Measurements from ENCODE around the gene FOXP1. TPM values are rescaled to one million over a fixed set of nuclear protein-coding genes. Genes with fewer than 3 reads are reported as not detected.

Gene FOXP1
- total RNA-seq, 3 donors from 2014 or later: 61.9 to 267 (median 146) TPM

DNA sequence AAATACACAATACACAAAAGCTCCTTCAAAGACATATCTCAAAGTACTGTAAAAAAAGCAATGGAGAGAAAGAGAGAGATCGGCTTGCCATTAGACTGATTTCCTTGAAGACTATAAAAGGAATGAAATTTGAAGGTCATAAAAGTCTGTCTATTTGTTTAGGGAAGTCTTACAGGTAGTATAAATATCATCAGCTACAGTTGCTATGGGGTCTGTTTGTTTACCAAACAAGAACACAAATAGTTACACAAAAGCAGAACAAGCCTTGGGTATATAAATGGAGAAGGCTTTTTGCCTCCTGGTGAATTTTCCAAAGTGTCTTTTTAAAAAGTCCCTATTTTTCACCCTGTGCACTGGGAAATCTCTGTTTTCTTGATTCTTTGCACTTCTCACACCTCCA is 552.3 kb downstream of the FOXP1 start:
- Histone ChIP-seq H3K36me3 (no peaks in the 10 kb centered on the region), H3K27ac (peak overlapping the region in 1 of 2 donors; percentile 50), H3K9me3 (no peaks in the 10 kb centered on the region), H3K4me3 (no peak overlapping the region), H3K27me3 (no peaks in the 10 kb centered on the region), H3K4me1 (no peaks in the 10 kb centered on the region)
- intact Hi-C loops (cut with DNase I; ENCODE audit: low total_unique reads): no loop called here
- DNase-seq (ENCODE audit: low spot score in 2 of 2): no peak
- TF ChIP-seq, protein P1, sequence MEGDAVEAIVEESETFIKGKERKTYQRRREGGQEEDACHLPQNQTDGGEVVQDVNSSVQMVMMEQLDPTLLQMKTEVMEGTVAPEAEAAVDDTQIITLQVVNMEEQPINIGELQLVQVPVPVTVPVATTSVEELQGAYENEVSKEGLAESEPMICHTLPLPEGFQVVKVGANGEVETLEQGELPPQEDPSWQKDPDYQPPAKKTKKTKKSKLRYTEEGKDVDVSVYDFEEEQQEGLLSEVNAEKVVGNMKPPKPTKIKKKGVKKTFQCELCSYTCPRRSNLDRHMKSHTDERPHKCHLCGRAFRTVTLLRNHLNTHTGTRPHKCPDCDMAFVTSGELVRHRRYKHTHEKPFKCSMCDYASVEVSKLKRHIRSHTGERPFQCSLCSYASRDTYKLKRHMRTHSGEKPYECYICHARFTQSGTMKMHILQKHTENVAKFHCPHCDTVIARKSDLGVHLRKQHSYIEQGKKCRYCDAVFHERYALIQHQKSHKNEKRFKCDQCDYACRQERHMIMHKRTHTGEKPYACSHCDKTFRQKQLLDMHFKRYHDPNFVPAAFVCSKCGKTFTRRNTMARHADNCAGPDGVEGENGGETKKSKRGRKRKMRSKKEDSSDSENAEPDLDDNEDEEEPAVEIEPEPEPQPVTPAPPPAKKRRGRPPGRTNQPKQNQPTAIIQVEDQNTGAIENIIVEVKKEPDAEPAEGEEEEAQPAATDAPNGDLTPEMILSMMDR (IDR thresholded peaks at IDR 0.05): no peak
- TF ChIP-seq POLR2A (IDR thresholded peaks at IDR 0.05) (no peak), POLR2AphosphoS5 (IDR thresholded peaks at IDR 0.05) (no peak)

DNA sequence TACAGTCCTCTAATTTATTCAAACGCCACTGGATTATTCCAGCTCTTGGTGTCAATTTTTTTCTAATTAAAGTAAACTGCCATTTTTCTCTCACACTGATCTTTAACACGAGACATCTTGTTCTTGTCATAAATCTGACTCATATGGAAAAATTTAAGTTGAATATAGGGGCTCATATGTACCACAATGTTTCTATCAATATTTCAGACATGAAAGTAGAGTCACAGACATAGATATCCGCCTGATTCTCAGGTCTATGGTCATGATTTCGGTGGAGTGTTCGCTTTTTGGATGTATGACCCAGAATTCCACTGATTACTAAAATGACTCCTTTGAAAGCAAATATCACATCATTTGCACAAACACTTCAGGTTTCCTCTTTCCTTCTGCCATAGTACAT is 552.8 kb downstream of the FOXP1 start:
- intact Hi-C loops (cut with DNase I; ENCODE audit: low total_unique reads): no loop called here
- Histone ChIP-seq H3K9me3 (no peaks in the 10 kb centered on the region), H3K27ac (no peak overlapping the region), H3K4me3 (no peak overlapping the region), H3K27me3 (no peaks in the 10 kb centered on the region), H3K36me3 (no peaks in the 10 kb centered on the region), H3K4me1 (no peaks in the 10 kb centered on the region)
- no peak for DNase-seq (ENCODE audit: low spot score in 2 of 2)
- TF ChIP-seq, protein P1 (IDR thresholded peaks at IDR 0.05): no peak

DNA sequence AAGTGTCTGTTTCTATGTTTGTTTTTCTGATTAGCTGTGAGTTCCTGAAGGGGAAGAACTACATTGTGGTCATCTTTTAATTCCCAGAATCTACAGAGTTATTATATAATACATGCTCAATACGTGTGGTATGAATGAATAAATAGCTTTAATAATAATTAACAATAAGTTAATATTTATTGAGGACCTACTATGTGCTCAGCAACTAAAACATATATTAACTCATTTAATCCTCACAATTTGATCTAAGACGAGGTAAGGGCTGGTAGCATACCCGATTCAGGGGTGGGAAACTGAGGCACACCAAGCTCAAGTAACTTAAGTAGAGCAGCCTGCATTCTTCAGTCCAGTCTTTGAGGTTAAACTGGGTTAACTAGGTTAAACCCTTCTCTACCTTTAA is 553.8 kb downstream of the FOXP1 start:
- H3K4me3 ChIP-seq: no peak overlapping the region
- no peak overlapping the region for H3K27ac ChIP-seq
- TF ChIP-seq, protein P1 (IDR thresholded peaks at IDR 0.05): no peak
- no peak for TF ChIP-seq POLR2A (IDR thresholded peaks at IDR 0.05)
- TF ChIP-seq POLR2AphosphoS5 (IDR thresholded peaks at IDR 0.05): no peak
- intact Hi-C loops (cut with DNase I; ENCODE audit: low total_unique reads): no loop called here
- no peaks in the 10 kb centered on the region for H3K4me1 ChIP-seq
- no peaks in the 10 kb centered on the region for H3K27me3 ChIP-seq
- H3K9me3 ChIP-seq: no peaks in the 10 kb centered on the region
- no peak for DNase-seq (ENCODE audit: low spot score in 2 of 2)
- no peaks in the 10 kb centered on the region for H3K36me3 ChIP-seq

DNA sequence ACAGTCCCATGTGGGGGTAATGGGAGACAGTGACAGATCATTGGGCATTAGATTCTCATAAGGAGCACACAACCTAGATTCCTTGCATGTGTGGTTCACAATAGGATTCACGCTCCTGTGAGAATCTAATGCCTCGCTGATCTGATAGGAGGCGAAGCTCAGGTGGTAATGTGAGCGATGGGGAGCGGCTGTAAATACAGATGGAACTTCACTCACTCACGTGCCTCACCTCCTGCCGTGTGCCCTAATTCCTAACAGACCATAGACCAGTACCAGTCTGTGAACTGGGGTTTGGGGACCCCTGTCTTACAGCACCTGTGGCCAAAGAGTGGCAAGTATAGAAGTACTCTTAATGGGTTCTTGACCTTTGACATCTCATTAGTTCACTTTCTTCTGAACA is 554.7 kb downstream of the FOXP1 start:
- intact Hi-C loops (cut with DNase I; ENCODE audit: low total_unique reads): no loop called here
- no peaks in the 10 kb centered on the region for H3K27me3 ChIP-seq
- H3K27ac ChIP-seq: no peak overlapping the region
- H3K36me3 ChIP-seq: no peaks in the 10 kb centered on the region
- H3K4me3 ChIP-seq: no peak overlapping the region
- no peak for TF ChIP-seq POLR2AphosphoS5 (IDR thresholded peaks at IDR 0.05)
- TF ChIP-seq, protein P1 (IDR thresholded peaks at IDR 0.05): no peak
- TF ChIP-seq POLR2A (IDR thresholded peaks at IDR 0.05): no peak
- H3K4me1 ChIP-seq: no peaks in the 10 kb centered on the region
- DNase-seq (ENCODE audit: low spot score in 2 of 2): no peak
- H3K9me3 ChIP-seq: no peaks in the 10 kb centered on the region

DNA sequence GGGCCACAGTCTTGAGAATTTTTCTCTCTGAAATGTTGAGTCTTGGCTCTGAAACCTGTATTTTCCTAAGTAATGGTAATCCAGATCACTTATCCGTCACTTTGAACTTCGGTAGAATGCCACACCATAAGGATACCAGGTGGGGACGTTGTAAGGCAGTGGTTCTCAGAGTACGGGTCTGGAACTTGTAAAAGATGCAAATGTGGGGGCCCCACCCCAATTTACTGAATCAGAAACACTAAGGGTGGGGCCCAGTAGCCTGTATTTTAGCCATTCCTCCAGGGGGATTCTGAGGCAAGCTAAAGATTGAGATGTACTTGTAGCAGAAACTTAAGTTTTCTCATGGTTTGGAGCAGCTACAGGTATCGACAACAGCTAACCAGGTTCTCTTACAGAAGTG is 555.3 kb downstream of the FOXP1 start:
- Histone ChIP-seq H3K4me1 (no peaks in the 10 kb centered on the region), H3K4me3 (no peak overlapping the region), H3K9me3 (no peaks in the 10 kb centered on the region), H3K27ac (no peak overlapping the region), H3K27me3 (no peaks in the 10 kb centered on the region), H3K36me3 (no peaks in the 10 kb centered on the region)
- TF ChIP-seq, protein P1 (IDR thresholded peaks at IDR 0.05): no peak
- TF ChIP-seq POLR2AphosphoS5 (IDR thresholded peaks at IDR 0.05): no peak
- intact Hi-C loops (cut with DNase I; ENCODE audit: low total_unique reads): no loop called here
- DNase-seq (ENCODE audit: low spot score in 2 of 2): no peak

Data from breast epithelium (tissue), 4 donors.